SK-N-SH (cell line): ENCODE results near the gene NRGN. TPM values are rescaled to one million over a fixed set of nuclear protein-coding genes. Genes with fewer than 3 reads are reported as not detected.
A peak's percentile ranks its signal among the peaks of the same experiment; 100 is the strongest.

Experiments used
- CTCF ChIA-PET: fragments of 300-600, 350-600 bp; formaldehyde crosslinking; extraction: SDS; loops from one replicate; lab custom pipeline; 2021; lab: Yijun Ruan, JAX
- POLR2A ChIA-PET: fragments of 350-600 bp; sonication (Branson Sonifier 250); formaldehyde crosslinking; extraction: SDS; loops from one replicate; lab custom pipeline; 2020; ENCODE audit warnings: antibody characterized with exemption, inconsistent platforms; lab: Yijun Ruan, JAX
- DNase-seq: peaks from one replicate; pipeline ENCODE4 v3.0.0; 2012
- H2AFZ ChIP-seq: fragments of 200-600 bp; sonication (generic); 2 replicates; pipeline ENCODE4 v1.8.1; 2016; ENCODE audit warnings: antibody characterized with exemption, mild to moderate bottlenecking, low read depth
- H3F3A ChIP-seq: fragments of 200-600 bp; sonication (generic); replicated peaks from 2 replicates; pipeline ENCODE3; 2016; ENCODE audit warnings: antibody characterized with exemption, mild to moderate bottlenecking; ENCODE audit not compliant: insufficient read depth
- H3K27ac ChIP-seq, 2 experiments: fragments of 200-500 bp in 1 of 2; fragments of 200-600 bp in 1 of 2; sonication (Bioruptor generic) in 1 of 2; sonication (generic), shearing (Covaris generic) in 1 of 2; 2 replicates each; pipeline versions ENCODE4 v1.5.1 to v1.6.1; 2014 to 2016; ENCODE audit warnings: low read depth in 2 of 2, inconsistent platforms in 1 of 2, low read length in 1 of 2, mild to moderate bottlenecking in 1 of 2, mixed read lengths in 1 of 2
- H3K27me3 ChIP-seq: fragments of 200-600 bp; sonication (generic), shearing (Covaris generic); 2 replicates; pipeline ENCODE4 v1.6.1; 2016; ENCODE audit warnings: mixed run types; ENCODE audit not compliant: insufficient read depth
- H3K36me3 ChIP-seq, 2 experiments: fragments of 200-500 bp in 1 of 2; fragments of 200-600 bp in 1 of 2; sonication (Bioruptor generic) in 1 of 2; sonication (generic) in 1 of 2; replicated peaks in 1 of 2; 2 replicates each; pipeline versions ENCODE3 to v1.5.1; 2014 to 2016; ENCODE audit warnings: low read length in 1 of 2, mild to moderate bottlenecking in 1 of 2; ENCODE audit not compliant: insufficient read depth in 2 of 2, control insufficient read depth in 1 of 2
- H3K4me1 ChIP-seq, 2 experiments: fragments of 200-500 bp in 1 of 2; fragments of 200-600 bp in 1 of 2; sonication (Bioruptor generic) in 1 of 2; sonication (generic), shearing (Covaris generic) in 1 of 2; 2 replicates each; pipeline versions ENCODE4 v1.5.1 to v1.6.1; 2014 to 2016; ENCODE audit warnings: low read depth in 1 of 2, low read length in 1 of 2, mixed run types in 1 of 2; ENCODE audit not compliant: insufficient read depth in 2 of 2, control insufficient read depth in 1 of 2
- H3K4me2 ChIP-seq: fragments of 200-600 bp; sonication (generic), shearing (Covaris generic); 2 replicates; pipeline ENCODE4 v1.6.1; 2017; ENCODE audit warnings: mixed run types
- H3K4me3 ChIP-seq, 2 experiments: fragments of 200-500 bp in 1 of 2; fragments of 200-600 bp in 1 of 2; sonication (Bioruptor generic) in 1 of 2; sonication (generic), shearing (Covaris generic) in 1 of 2; 2 replicates each; pipeline versions ENCODE4 v1.5.1 to v1.8.1; 2014 to 2016; ENCODE audit warnings: low read depth in 2 of 2, inconsistent platforms in 1 of 2, low read length in 1 of 2, mild to moderate bottlenecking in 1 of 2, mixed read lengths in 1 of 2, moderate library complexity in 1 of 2
- H3K79me2 ChIP-seq: fragments of 200-600 bp; sonication (generic); 2 replicates; pipeline ENCODE4 v1.8.1; 2017; ENCODE audit warnings: mild to moderate bottlenecking; ENCODE audit not compliant: insufficient read depth
- H3K9ac ChIP-seq: fragments of 200-600 bp; sonication (generic); 2 replicates; pipeline ENCODE4 v1.6.1; 2017; ENCODE audit warnings: mixed run types
- H3K9me2 ChIP-seq: fragments of 200-600 bp; sonication (generic); 2 replicates; pipeline ENCODE4 v1.6.1; 2017; ENCODE audit warnings: mixed run types
- H3K9me3 ChIP-seq: fragments of 200-600 bp; sonication (generic); 2 replicates; pipeline ENCODE4 v1.6.1; 2017; ENCODE audit warnings: mixed run types, mild to moderate bottlenecking, moderate library complexity
- H4K20me1 ChIP-seq: fragments of 200-600 bp; sonication (generic); 2 replicates; pipeline ENCODE4 v1.6.1; 2017; ENCODE audit warnings: mild to moderate bottlenecking, mixed run types; ENCODE audit not compliant: insufficient read depth
- CHD2 ChIP-seq: fragments of 150-350 bp; IDR thresholded peaks from 2 replicates; pipeline ENCODE4 v1.6.1; 2018; ENCODE audit warnings: low read length; ENCODE audit not compliant: partially characterized antibody
- CTCF ChIP-seq: fragments of 200-600 bp; sonication (generic); IDR thresholded peaks from 2 replicates; pipeline ENCODE4 v1.6.1; 2017; ENCODE audit warnings: antibody characterized with exemption, mild to moderate bottlenecking, moderate library complexity
- ELF1 ChIP-seq: IDR thresholded peaks from 2 replicates; pipeline ENCODE4 v1.4.0; 2012
- EP300 ChIP-seq, 2 experiments: IDR thresholded peaks; 2 replicates each; pipeline versions ENCODE4 v1.4.0 to v1.6.1; 2012; ENCODE audit warnings: borderline replicate concordance in 1 of 2, low read depth in 1 of 2, low read length in 1 of 2
- FOXM1 ChIP-seq: IDR thresholded peaks from 2 replicates; pipeline ENCODE4 v1.4.0; 2012; ENCODE audit warnings: low read depth, mild to moderate bottlenecking
- JUND ChIP-seq: IDR thresholded peaks from 2 replicates; pipeline ENCODE4 v1.4.0; 2012
- MAX ChIP-seq: IDR thresholded peaks from 2 replicates; pipeline ENCODE4 v1.4.0; 2012; ENCODE audit warnings: low read depth
- NFIC ChIP-seq: IDR thresholded peaks from 2 replicates; pipeline ENCODE4 v1.4.0; 2012; ENCODE audit warnings: borderline replicate concordance
- NRF1 ChIP-seq: IDR thresholded peaks from 2 replicates; pipeline ENCODE4 v1.6.1; 2012; ENCODE audit warnings: low read depth, mild to moderate bottlenecking, low read length
- PBX3 ChIP-seq: IDR thresholded peaks from 2 replicates; pipeline ENCODE4; 2012
- RAD21 ChIP-seq: IDR thresholded peaks from 2 replicates; pipeline ENCODE4 v1.6.1; 2012; ENCODE audit warnings: mild to moderate bottlenecking, low read length
- RCOR1 ChIP-seq: fragments of 150-350 bp; IDR thresholded peaks from 2 replicates; pipeline ENCODE4 v1.6.1; 2017; ENCODE audit warnings: antibody characterized with exemption, low read length
- RFX5 ChIP-seq: IDR thresholded peaks from 2 replicates; pipeline ENCODE4 v1.6.1; 2012; ENCODE audit warnings: mild to moderate bottlenecking, improper control_type of control experiment, low read length
- RXRA ChIP-seq: IDR thresholded peaks from 2 replicates; pipeline ENCODE4 v1.4.0; 2012; ENCODE audit warnings: low read depth, mild to moderate bottlenecking, borderline replicate concordance
- SIN3A ChIP-seq: IDR thresholded peaks from 2 replicates; pipeline ENCODE4 v1.6.1; 2012; ENCODE audit warnings: low read depth, mild to moderate bottlenecking, low read length, moderate library complexity, borderline replicate concordance
- SMC3 ChIP-seq: IDR thresholded peaks from 2 replicates; pipeline ENCODE4 v1.6.1; 2012; ENCODE audit warnings: low read depth, low read length, improper control_type of control experiment
- TEAD4 ChIP-seq: IDR thresholded peaks from 2 replicates; pipeline ENCODE4 v1.4.0; 2012; ENCODE audit warnings: mild to moderate bottlenecking, borderline replicate concordance; ENCODE audit not compliant: insufficient read depth
- USF2 ChIP-seq: fragments of 150-350 bp; IDR thresholded peaks from 2 replicates; pipeline ENCODE4 v1.6.1; 2017; ENCODE audit warnings: antibody characterized with exemption, low read length, low read depth, borderline replicate concordance
- ZBTB33 ChIP-seq: IDR thresholded peaks from 2 replicates; pipeline ENCODE4 v1.4.0; 2012; ENCODE audit warnings: low read depth, borderline replicate concordance
- WGBS: methylation state at CpG from one replicate; pipeline ENCODE4 v1.1.6; 2017; ENCODE audit warnings: low lambda C conversion rate; 5-methylcytosine and 5-hydroxymethylcytosine counted together
- polyA plus RNA-seq, 3 experiments: library from polyadenylated mRNA; depleted of rRNA; stranded (reverse); fragments of >200 nt; gene quantifications; 2 replicates each; pipeline ENCODE4 v1.2.3, GENCODE V29; 2012

The NRGN gene
- polyA plus RNA-seq, 1 of the 3 experiments (the other 2 are of a cell fraction) = 6.8 TPM

GRCh38 chr11:124722176-124722575, 17.6 kb upstream of the NRGN start (continued):
- no peak for TF ChIP-seq RFX5
- no peak for TF ChIP-seq ELF1
- no peak for TF ChIP-seq SMC3
- TF ChIP-seq MAX = no peak
- TF ChIP-seq CTCF = no peak

- H3K4me2 ChIP-seq = peak overlapping the region; percentile 56
Measured at GRCh38 chr11:124724979-124725718, 14.6 kb upstream of the NRGN start.

GRCh38 chr11:124725719-124726105, 14.0 kb upstream of the NRGN start:
- WGBS = 34% methylated on average over 5 of the region's 6 CpGs
- Histone ChIP-seq H3K27me3 (no peaks in the 10 kb centered on the region), H3K79me2 (no peaks in the 10 kb centered on the region), H3K9me3 (no peaks in the 10 kb centered on the region), H3K4me3 (0 out of 4 replicates have a peak overlapping the region, but pooled peaks of 1 of the 2 experiments have one; percentile 6), H3K4me1 (peaks cover 5 to 22% of the 10 kb centered on the region in 2 experiments; a peak in 2 of 4 replicates), H4K20me1 (no peaks in the 10 kb centered on the region), H3K4me2 (peak overlapping the region; percentile 56), H3F3A (peaks cover 11% of the 10 kb centered on the region), H3K27ac (peak overlapping the region in 1 of 2 experiments; percentile 46; a peak in 1 of 4 replicates), H2AFZ (0 out of 2 replicates have a peak overlapping the region, but pooled peaks have one; percentile 65), H3K9me2 (no peaks in the 10 kb centered on the region), H3K9ac (no peak overlapping the region), H3K36me3 (no peaks in the 10 kb centered on the region)
- no peak for DNase-seq
- POLR2A ChIA-PET = no interaction called here
- CTCF ChIA-PET = interaction anchor here (1.2 to 2.7 kb wide), 2 partner anchors 14 to 37 kb away, joined by 3 to 11 read pairs; partner anchors contain the start of gene NRGN
- TF ChIP-seq JUND (no peak), NRF1 (no peak), TEAD4 (no peak), NFIC (no peak), RCOR1 (no peak), EP300 (IDR thresholded peaks at IDR 0.05; ENCODE audit: borderline replicate concordance in 1 of 2, low read depth in 1 of 2, low read length in 1 of 2) (no peak), RAD21 (no peak), SIN3A (no peak), ZBTB33 (no peak), RXRA (no peak), RFX5 (no peak), FOXM1 (no peak), PBX3 (peak; percentile 42), USF2 (no peak)

More at GRCh38 chr11:124724979-124725718, 14.6 kb upstream of the NRGN start:
- H4K20me1 ChIP-seq = no peaks in the 10 kb centered on the region
- no peaks in the 10 kb centered on the region for H3K27me3 ChIP-seq
- H3K4me1 ChIP-seq = peaks cover 5 to 22% of the 10 kb centered on the region in 2 experiments; a peak in 2 of 4 replicates
- no peak for DNase-seq
- no peaks in the 10 kb centered on the region for H3K9me3 ChIP-seq
- H3K27ac ChIP-seq = peak overlapping the region in 1 of 2 experiments; percentile 46; a peak in 1 of 4 replicates
- H3F3A ChIP-seq = peaks cover 11% of the 10 kb centered on the region
- H3K9ac ChIP-seq = no peak overlapping the region
- POLR2A ChIA-PET = no interaction called here
- CTCF ChIA-PET = interaction anchor here (1.2 to 2.7 kb wide), 4 partner anchors 14 to 37 kb away, joined by 3 to 11 read pairs (median 5); partner anchors contain the start of gene NRGN
- no peaks in the 10 kb centered on the region for H3K79me2 ChIP-seq
- no peaks in the 10 kb centered on the region for H3K36me3 ChIP-seq
- no peak overlapping the region for H3K4me3 ChIP-seq
- no peak for TF ChIP-seq RFX5
- no peak for TF ChIP-seq CHD2
- no peak for TF ChIP-seq NRF1
- H3K9me2 ChIP-seq = no peaks in the 10 kb centered on the region
- peak overlapping the region; percentile 65; the same call in 1 of the 2 replicates for H2AFZ ChIP-seq
- 63% methylated on average over 14 of the region's 14 CpGs for WGBS
